Activated naive CD4-positive, alpha-beta T cell (primary cell): Measurements from ENCODE around the gene RETREG1.
"Not testable (repeated sequence)": the region's sequence is repeated elsewhere in the genome, so short reads cannot be mapped to it uniquely, and the experiment has no call there.

ENCODE experiments used
- DNase-seq, 4 experiments: peaks; one replicate each; lab custom pipeline; 2025; lab: John Stamatoyannopoulos, UW

RETREG1 gene

DNA sequence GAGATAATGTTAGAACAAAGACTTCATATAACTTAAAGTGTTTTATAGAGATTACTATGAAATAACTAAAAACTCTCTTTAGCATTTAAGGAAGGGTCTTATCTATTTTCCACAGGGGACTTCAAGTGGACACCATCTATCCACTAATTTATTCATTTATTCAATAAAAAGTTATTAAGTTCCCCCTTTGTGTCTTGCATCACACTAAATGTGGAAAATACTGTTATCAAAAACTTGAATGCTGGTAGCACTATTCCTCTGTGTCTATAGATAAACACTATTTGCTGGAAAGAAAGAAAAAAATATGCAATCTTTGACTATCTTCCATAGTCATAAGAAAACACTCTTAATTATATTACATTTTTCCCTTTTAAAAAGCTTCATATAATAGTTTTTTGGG, 131.1 kb downstream of the RETREG1 start:
- DNase-seq: no peak

DNA sequence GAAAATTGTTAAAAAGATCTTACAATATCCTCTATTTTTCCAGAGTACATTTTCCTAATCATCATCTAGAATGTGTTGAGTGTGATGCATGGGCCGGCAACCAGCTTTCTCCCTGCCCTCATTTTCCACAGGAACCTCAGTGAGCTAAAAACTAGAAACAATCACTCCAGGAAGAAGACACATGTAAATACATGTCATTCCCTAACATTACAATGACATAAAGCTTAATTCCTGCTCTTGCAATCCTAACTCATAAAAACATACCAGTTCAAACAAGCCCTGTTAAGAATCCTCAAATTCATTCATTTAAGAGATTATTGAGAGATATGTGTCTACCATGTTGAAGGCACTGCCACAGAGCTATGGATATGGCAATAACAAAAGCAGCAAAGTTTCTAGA, 132.7 kb downstream of the RETREG1 start:
- DNase-seq: no peak

DNA sequence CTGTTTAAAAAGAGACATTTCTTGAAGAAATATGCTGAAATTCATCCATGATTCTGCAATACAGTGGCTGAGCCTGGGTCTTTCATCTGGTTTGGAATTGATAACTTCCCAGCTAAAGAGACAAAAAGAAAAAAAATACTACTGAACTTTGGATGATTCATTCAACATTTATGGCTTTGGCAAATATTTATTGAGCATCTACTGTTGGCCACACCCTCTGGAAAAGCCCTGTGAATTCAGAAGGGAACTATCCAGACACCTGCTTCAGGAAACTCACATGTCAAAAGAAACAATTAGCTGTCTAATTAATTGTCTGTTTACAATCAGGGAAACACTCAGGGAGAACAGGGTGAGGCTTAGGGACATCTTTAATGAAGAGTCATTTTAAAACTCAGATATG, 133.4 kb downstream of the RETREG1 start:
- no peak for DNase-seq

GRCh38 chr5:16482891-16483290, 133.9 kb downstream of the RETREG1 start:
- DNase-seq: no peak

DNA sequence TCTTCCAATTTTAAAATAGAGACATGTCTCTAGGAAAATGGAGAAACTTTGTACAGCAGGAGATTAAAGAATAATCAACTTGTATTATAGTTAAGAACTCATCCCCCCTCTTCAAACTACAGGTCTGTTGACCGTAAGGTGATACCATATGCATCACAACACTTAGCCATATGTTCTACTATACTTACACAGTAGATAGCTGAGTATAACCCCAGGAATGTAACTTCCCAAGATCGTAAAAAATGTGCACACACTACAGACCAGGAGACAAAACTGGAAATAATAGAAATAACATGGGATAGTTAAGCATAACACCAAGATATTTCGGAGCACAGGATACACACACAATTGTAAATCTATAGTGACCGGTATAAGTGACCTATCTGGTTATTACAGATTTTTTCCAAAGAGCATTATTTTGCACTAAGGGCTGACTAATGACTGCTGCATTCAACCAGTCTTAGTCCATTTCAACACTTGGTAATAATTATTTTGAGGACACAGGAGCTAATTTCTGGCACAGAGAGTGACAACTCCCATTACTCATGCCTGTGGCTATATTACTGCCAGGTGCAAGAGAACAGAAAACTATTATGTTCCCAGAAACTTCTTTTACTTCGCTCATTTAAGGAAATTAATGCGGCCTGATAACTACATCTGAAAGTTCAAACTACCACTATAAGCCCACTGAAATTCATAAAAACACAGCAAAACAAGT, 135.8 kb downstream of the RETREG1 start:
- no peak for DNase-seq

- no peak for DNase-seq
Observed at GRCh38 chr5:16480144-16480543, 136.7 kb downstream of the RETREG1 start.

DNA sequence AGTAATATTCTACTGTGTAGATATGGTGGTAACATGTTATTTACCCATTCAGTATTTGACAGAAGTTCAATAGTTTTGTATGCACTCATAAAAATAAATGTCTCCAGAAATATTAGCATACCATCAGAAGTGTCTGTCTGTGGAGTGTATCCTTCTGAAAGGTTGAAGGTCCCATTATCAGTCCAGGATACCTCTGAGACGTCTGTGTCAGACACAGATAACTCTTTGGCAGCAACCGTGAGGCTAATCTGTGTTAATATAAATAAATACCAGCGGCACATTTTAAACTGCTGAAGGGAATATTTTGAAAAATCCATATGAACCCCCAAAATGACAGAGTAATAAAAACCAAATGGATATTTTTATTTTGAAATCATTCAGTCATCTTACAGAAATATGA, 139.3 kb downstream of the RETREG1 start:
- DNase-seq: no peak

- not testable (repeated sequence) for DNase-seq
Observed at GRCh38 chr5:16476417-16476816, 140.4 kb downstream of the RETREG1 start.

DNA sequence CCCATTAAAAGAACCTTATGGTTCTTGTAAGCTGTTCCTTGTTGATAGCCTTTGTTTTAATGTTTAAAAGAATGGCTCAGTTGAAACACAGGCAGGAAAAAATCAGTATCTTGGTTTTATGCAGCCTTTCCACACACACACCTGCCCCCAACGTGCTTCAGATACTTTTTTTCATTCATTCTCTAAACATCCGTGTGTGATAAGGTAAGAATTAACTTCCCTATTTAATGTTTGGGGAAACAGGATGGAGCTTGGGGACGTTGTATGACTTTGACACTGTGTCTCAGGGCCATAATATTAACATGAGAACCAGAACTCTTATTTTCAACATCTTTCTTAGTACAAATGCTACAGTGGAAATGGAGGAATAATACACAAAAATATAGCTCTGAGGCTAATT, 145.4 kb downstream of the RETREG1 start:
- no peak for DNase-seq

DNA sequence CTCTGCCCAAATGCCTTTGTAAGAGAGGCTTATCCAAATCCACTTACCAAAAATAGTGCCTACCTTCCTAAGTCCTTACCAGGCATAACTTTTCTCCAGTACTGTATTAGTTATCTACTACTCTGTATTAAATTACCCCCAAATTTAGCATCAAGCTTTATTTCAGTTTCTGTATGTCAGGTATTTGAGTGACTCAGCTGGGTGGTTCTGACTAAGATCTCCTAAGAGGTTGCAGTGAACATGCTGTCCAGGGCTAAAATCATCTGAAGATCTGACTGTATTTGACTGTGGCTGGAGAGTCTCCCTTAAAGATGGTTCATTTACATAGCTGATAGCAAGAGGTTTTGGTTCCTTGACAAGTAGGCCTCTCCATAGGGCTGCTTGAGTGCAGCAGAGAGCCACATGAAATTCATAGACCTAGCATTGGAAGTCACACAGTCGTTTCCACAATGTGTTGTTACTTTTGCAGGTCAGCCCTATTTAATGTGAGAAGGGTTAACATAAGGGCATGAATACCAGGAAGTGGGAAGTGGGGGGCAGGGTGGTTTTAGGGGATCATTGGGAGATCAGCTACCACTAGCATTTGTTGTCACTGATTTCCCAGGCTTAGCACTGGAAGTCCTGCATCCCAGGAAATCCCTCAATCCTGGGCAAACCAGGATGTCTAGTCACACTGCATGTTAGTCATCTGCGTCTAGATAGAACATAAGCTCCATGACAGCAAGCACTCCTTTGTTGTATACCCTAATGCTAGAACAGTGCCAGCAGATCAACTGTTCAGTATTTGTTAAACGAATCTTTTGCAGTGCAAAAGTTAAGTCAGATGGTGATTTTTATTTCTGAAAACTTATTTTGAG, 149.2 kb downstream of the RETREG1 start:
- DNase-seq: no peak

- peak; percentile 52 to 79 (median 73) for DNase-seq
Observed at GRCh38 chr5:16465544-16466432, 151.0 kb downstream of the RETREG1 start, which contains the start of gene ZNF622. Gene ZNF622 (minus strand): TSS chr5:16465800. CDS start chr5:16465665, 135 bp downstream.

- no peak for DNase-seq
Observed at GRCh38 chr5:16464664-16465543, 151.9 kb downstream of the RETREG1 start.

DNA sequence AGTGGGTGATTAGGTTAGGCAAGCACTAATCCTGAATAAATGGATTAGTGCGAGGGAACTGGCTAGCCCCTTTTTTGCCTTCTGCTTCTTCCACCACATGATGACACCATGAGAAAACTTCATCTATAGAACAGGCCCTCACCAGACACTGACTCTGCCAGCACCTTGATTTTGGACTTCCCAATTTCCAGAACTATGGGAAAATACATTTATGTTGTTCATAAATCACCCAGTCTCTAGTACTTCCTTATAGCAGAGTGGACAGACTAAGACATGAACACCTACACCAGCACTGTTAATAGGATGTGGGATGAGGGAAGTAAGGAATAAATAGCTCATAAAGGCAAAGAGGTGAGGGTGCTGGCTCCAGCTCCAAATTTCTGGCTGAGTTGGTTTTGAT, 152.6 kb downstream of the RETREG1 start:
- no peak for DNase-seq

DNA sequence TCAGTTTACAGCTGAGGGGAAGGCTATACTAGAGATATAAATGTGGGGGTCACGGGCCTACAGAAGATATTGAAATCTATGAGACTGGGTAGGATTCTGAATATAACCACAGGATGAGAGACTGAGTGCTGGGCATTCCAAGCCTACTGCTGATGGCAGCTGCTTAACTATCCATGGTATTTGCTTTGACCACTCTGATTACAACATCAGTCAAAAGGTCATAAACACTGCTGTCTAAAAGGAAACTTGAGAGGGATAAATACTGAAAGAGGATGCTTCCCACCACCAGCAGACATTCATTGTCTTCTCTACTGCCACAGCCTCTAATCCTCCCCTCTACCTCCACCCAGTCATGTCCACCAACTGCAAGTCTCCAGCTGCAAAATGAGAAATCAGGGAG, 155.0 kb downstream of the RETREG1 start:
- DNase-seq: no peak

GRCh38 chr5:16461026-16461425, 155.8 kb downstream of the RETREG1 start:
- no peak for DNase-seq

GRCh38 chr5:16459451-16459850, 157.3 kb downstream of the RETREG1 start:
- DNase-seq: no peak

- DNase-seq: no peak
Observed at GRCh38 chr5:16457853-16458252, 158.9 kb downstream of the RETREG1 start.

GRCh38 chr5:16457451-16457850, 159.3 kb downstream of the RETREG1 start:
- no peak for DNase-seq

- DNase-seq: no peak
Observed at GRCh38 chr5:16456103-16456832, 160.5 kb downstream of the RETREG1 start.

- no peak for DNase-seq
Observed at GRCh38 chr5:16455668-16456067, 161.1 kb downstream of the RETREG1 start.

DNA sequence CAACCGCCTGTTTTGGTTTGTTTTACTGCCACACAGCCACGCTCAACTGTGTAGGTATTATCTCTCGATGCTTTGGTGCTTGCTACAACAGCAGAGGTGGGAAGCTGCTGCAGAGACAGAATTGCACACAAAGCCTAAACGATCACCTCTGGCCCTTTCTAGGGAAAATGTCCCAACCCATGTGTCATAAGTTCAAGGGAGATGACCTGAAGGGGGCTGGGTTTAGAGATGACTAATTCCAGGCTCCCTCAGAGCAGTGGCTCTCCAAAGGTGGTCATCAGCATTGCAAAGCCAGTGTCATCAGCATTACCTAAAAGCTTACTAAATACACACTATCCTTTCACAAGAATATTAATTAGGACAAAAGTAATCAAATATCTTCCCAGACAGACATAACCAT, 162.1 kb downstream of the RETREG1 start:
- DNase-seq: no peak
